ENCODE data around the gene DEAF1. TPM values are rescaled to one million over a fixed set of nuclear protein-coding genes. Genes with fewer than 3 reads are reported as not detected.

Gene DEAF1
- total and polyA plus RNA-seq, 10 of the 15 experiments (the other 5 are each of a cell fraction or from before 2014, with no cell fraction given) = 0.68 to 51.3 (median 25.9) TPM

DNA sequence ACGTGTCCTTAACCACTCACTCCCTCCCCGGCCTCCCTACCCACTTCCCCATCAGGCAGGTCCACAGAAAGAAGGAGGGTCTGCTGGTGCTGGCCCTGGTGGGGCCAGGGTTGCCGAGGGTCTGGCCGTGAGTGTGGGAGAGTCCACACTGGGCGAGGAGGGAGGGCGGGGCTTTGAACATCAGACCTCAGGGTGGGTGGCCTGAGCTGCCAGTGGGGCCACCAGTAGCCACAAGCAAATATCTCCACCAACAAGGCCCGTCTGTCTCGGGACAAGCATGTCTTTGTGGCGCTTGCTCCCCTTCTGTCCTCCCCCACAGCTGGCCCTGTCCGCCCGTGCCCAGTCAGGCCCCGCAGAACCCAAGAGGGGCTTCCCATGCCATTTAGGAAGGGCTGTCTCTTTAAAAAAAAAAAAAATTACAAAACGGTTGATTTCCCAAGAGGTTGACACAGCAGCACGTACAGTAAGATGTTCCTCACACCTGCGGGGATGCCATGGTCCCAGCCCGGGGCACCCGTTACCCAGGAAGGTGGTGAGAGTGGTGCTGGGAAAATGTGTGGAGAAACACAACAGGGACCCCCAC, 34.6 kb upstream of the DEAF1 start:
- RAD21 ChIA-PET (ENCODE audit: unreplicated experiment) = no interaction called here
- no peaks in the 10 kb centered on the region for H3K79me2 ChIP-seq (ENCODE audit: control insufficient read depth, insufficient read depth, low read length)
- POLR2A ChIA-PET = no interaction called here
- intact Hi-C loops (cut with micrococcal nuclease; ENCODE audit: unreplicated experiment) (no loop called here), in situ Hi-C loops (cut with MboI) (loop anchor here (10.0 kb wide), 1 partner anchor 65 kb away; no protein-coding TSS in a partner anchor)
- no peaks in the 10 kb centered on the region for H3K36me3 ChIP-seq (ENCODE audit: control insufficient read depth in 2 of 2, insufficient read depth in 2 of 2, low read length in 1 of 2)
- TF ChIP-seq POLR2A (IDR thresholded peaks at IDR 0.05; ENCODE audit: low read depth, low read length) = no peak
- TF ChIP-seq SREBF2 (IDR thresholded peaks at IDR 0.05; ENCODE audit: low read length) = no peak
- TF ChIP-seq, protein P1, sequence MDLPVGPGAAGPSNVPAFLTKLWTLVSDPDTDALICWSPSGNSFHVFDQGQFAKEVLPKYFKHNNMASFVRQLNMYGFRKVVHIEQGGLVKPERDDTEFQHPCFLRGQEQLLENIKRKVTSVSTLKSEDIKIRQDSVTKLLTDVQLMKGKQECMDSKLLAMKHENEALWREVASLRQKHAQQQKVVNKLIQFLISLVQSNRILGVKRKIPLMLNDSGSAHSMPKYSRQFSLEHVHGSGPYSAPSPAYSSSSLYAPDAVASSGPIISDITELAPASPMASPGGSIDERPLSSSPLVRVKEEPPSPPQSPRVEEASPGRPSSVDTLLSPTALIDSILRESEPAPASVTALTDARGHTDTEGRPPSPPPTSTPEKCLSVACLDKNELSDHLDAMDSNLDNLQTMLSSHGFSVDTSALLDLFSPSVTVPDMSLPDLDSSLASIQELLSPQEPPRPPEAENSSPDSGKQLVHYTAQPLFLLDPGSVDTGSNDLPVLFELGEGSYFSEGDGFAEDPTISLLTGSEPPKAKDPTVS (IDR thresholded peaks at IDR 0.05; ENCODE audit: low read depth, low read length) = no peak
- TF ChIP-seq SMAD1 (IDR thresholded peaks at IDR 0.05; ENCODE audit: low read depth, partially characterized antibody) = no peak
- TF ChIP-seq MEF2B (IDR thresholded peaks at IDR 0.05; ENCODE audit: partially characterized antibody, poor library complexity, severe bottlenecking) = no peak
- TF ChIP-seq DPF2 (IDR thresholded peaks at IDR 0.05) = no peak
- TF ChIP-seq SUZ12 (IDR thresholded peaks at IDR 0.05; ENCODE audit: unreplicated experiment) = no peak
- no peak overlapping the region for H3K4me2 ChIP-seq (ENCODE audit: control insufficient read depth, insufficient read depth)
- BruUV-seq (replicated peaks) = no TSS peak
- no peaks in the 10 kb centered on the region; the same call in 1 of the 2 replicates for H4K20me1 ChIP-seq (ENCODE audit: control insufficient read depth, insufficient read depth)
- no peak overlapping the region for H3K27ac ChIP-seq (ENCODE audit: control insufficient read depth, insufficient read depth)
- H3K9me3 ChIP-seq (replicated peaks; ENCODE audit: control insufficient read depth, insufficient read depth, low read length) = no peaks in the 10 kb centered on the region
- H3K27me3 ChIP-seq (replicated peaks in 1 of 2; ENCODE audit: control insufficient read depth in 2 of 2, insufficient read depth in 2 of 2, low read length in 1 of 2) = no peaks in the 10 kb centered on the region
- H3K9ac ChIP-seq (ENCODE audit: control insufficient read depth, insufficient read depth, low read length) = no peak overlapping the region
- CTCF ChIA-PET = interaction anchor here (1.7 kb wide), 1 partner anchor 173 kb away, joined by 3 read pairs; no protein-coding TSS in a partner anchor
- no peak for FAIRE-seq
- peaks cover 6% of the 10 kb centered on the region for H3K4me1 ChIP-seq (ENCODE audit: control insufficient read depth, insufficient read depth, low read length)
- H2AFZ ChIP-seq (ENCODE audit: control insufficient read depth, low read depth, low read length) = no peak overlapping the region
- SMC1A ChIA-PET (ENCODE audit: uncharacterized antibody, unreplicated experiment) = no interaction called here
- no peak overlapping the region for H3K4me3 ChIP-seq
- 5% methylated on average over 16 of the region's 17 CpGs for WGBS (ENCODE audit: insufficient coverage, insufficient replicate concordance, low lambda C conversion rate, missing lambda C conversion rate)
- DNase-seq (ENCODE audit: low read depth, low spot score) = no peak
- no peak for ATAC-seq

All from GM12878 (cell line).